ENCODE measurements around the gene ZNF625.

- no peak for TF ChIP-seq CTCF (IDR thresholded peaks at IDR 0.05)
- no peak for TF ChIP-seq POLR2A (IDR thresholded peaks at IDR 0.05)
Measured at GRCh38 chr19:12166626-12167025, 10.1 kb upstream of the ZNF625 start.
